SK-N-SH (cell line): ENCODE data around the gene MCC.

Source experiments
- CHD2 ChIP-seq: fragments of 150-350 bp; IDR thresholded peaks from 2 replicates; pipeline ENCODE4 v1.6.1; 2018; ENCODE audit warnings: low read length; ENCODE audit not compliant: partially characterized antibody
- CTCF ChIP-seq: fragments of 200-600 bp; sonication (generic); IDR thresholded peaks from 2 replicates; pipeline ENCODE4 v1.6.1; 2017; ENCODE audit warnings: antibody characterized with exemption, mild to moderate bottlenecking, moderate library complexity
- ELF1 ChIP-seq: IDR thresholded peaks from 2 replicates; pipeline ENCODE4 v1.4.0; 2012
- EP300 ChIP-seq, 2 experiments: IDR thresholded peaks; 2 replicates each; pipeline versions ENCODE4 v1.4.0 to v1.6.1; 2012; ENCODE audit warnings: borderline replicate concordance in 1 of 2, low read depth in 1 of 2, low read length in 1 of 2
- EZH2phosphoT487 ChIP-seq: fragments of 200-600 bp; sonication (generic); IDR thresholded peaks from 2 replicates; pipeline ENCODE4 v1.6.1; 2017; ENCODE audit warnings: low read depth, mixed run types, mild to moderate bottlenecking, antibody characterized with exemption, moderate library complexity, borderline replicate concordance
- GABPA ChIP-seq: IDR thresholded peaks from 2 replicates; pipeline ENCODE4 v1.4.0; 2012; ENCODE audit warnings: low read depth, mild to moderate bottlenecking
- GATA2 ChIP-seq: sonication (generic); formaldehyde crosslinking; IDR thresholded peaks from 2 replicates; pipeline ENCODE4 v1.5.0; 2020; ENCODE audit warnings: mild to moderate bottlenecking, missing genetic modification reagents
- JUND ChIP-seq: IDR thresholded peaks from 2 replicates; pipeline ENCODE4 v1.4.0; 2012
- MXI1 ChIP-seq: IDR thresholded peaks from 2 replicates; pipeline ENCODE4 v1.6.1; 2012; ENCODE audit warnings: mild to moderate bottlenecking, low read depth, low read length, improper control_type of control experiment
- POLR2AphosphoS5 ChIP-seq: IDR thresholded peaks from 2 replicates; pipeline ENCODE4 v1.6.1; 2012; ENCODE audit warnings: low read depth, low read length
- SIN3A ChIP-seq: IDR thresholded peaks from 2 replicates; pipeline ENCODE4 v1.6.1; 2012; ENCODE audit warnings: low read depth, mild to moderate bottlenecking, low read length, moderate library complexity, borderline replicate concordance
- TAF1 ChIP-seq: IDR thresholded peaks from 2 replicates; pipeline ENCODE4 v1.6.1; 2012; ENCODE audit warnings: low read depth, mild to moderate bottlenecking, low read length, moderate library complexity, borderline replicate concordance
- USF2 ChIP-seq: fragments of 150-350 bp; IDR thresholded peaks from 2 replicates; pipeline ENCODE4 v1.6.1; 2017; ENCODE audit warnings: antibody characterized with exemption, low read length, low read depth, borderline replicate concordance
- YY1 ChIP-seq: IDR thresholded peaks from 2 replicates; pipeline ENCODE4 v1.4.0; 2012; ENCODE audit warnings: low read depth, mild to moderate bottlenecking

GRCh38 chr5:113005454-113005853, 482.8 kb downstream of the MCC start:
- TF ChIP-seq CTCF (no peak), GABPA (no peak), POLR2AphosphoS5 (no peak), USF2 (no peak), EP300 (IDR thresholded peaks at IDR 0.05; ENCODE audit: borderline replicate concordance in 1 of 2, low read depth in 1 of 2, low read length in 1 of 2) (no peak), YY1 (no peak), GATA2 (CRISPR knock-in tag) (no peak), JUND (no peak), EZH2phosphoT487 (no peak), ELF1 (no peak), MXI1 (no peak), CHD2 (no peak), SIN3A (no peak), TAF1 (no peak)
